ENCODE results near the gene ATP8B4. TPM values are rescaled to one million over a fixed set of nuclear protein-coding genes. Genes with fewer than 3 reads are reported as not detected.

Gene ATP8B4
- polyA plus RNA-seq, 1 donor (not counting 4 experiments of a cell fraction or from before 2014, with no cell fraction given) = 0.05 TPM

- H3K4me1 ChIP-seq (ENCODE audit: control insufficient read depth, extremely low read depth, insufficient read depth, low read length) = peaks cover 3% of the 10 kb centered on the region
- H3K4me3 ChIP-seq (ENCODE audit: control insufficient read depth in 2 of 3, extremely low read depth in 1 of 3, insufficient read depth in 2 of 3, low read depth in 1 of 3, low read length in 3 of 3) = no peak overlapping the region
- H3K9me1 ChIP-seq (ENCODE audit: control insufficient read depth, extremely low read depth, insufficient read depth, low read length) = no peaks in the 10 kb centered on the region
- no peak for TF ChIP-seq EZH2 (IDR thresholded peaks at IDR 0.05; ENCODE audit: low read length)
- TF ChIP-seq, protein P1, sequence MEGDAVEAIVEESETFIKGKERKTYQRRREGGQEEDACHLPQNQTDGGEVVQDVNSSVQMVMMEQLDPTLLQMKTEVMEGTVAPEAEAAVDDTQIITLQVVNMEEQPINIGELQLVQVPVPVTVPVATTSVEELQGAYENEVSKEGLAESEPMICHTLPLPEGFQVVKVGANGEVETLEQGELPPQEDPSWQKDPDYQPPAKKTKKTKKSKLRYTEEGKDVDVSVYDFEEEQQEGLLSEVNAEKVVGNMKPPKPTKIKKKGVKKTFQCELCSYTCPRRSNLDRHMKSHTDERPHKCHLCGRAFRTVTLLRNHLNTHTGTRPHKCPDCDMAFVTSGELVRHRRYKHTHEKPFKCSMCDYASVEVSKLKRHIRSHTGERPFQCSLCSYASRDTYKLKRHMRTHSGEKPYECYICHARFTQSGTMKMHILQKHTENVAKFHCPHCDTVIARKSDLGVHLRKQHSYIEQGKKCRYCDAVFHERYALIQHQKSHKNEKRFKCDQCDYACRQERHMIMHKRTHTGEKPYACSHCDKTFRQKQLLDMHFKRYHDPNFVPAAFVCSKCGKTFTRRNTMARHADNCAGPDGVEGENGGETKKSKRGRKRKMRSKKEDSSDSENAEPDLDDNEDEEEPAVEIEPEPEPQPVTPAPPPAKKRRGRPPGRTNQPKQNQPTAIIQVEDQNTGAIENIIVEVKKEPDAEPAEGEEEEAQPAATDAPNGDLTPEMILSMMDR (optimal IDR thresholded peaks at IDR 0.05 in 1 of 3, IDR thresholded peaks at IDR 0.05 in 1 of 3, conservative IDR thresholded peaks at IDR 0.05 in 1 of 3; ENCODE audit: extremely low read depth in 1 of 3, insufficient read depth in 2 of 3, low read length in 3 of 3) = no peak
- no peak overlapping the region for H3K27ac ChIP-seq (ENCODE audit: control insufficient read depth, insufficient read depth, low read length)
- H3K9me3 ChIP-seq (ENCODE audit: control insufficient read depth, low read depth, low read length) = no peaks in the 10 kb centered on the region
- H3K79me2 ChIP-seq (ENCODE audit: control insufficient read depth, insufficient read depth, low read length) = no peaks in the 10 kb centered on the region
- H3K9ac ChIP-seq (ENCODE audit: control insufficient read depth, extremely low read depth, insufficient read depth, low read length) = no peak overlapping the region
- FAIRE-seq (no peak), DNase-seq (ENCODE audit: low read depth, low spot score) (no peak)
- H4K20me1 ChIP-seq (ENCODE audit: control insufficient read depth, extremely low read depth, insufficient read depth, low read length) = no peaks in the 10 kb centered on the region
- H3K27me3 ChIP-seq (ENCODE audit: control insufficient read depth, extremely low read depth, insufficient read depth, low read length) = no peaks in the 10 kb centered on the region
- H2AFZ ChIP-seq (ENCODE audit: control insufficient read depth, low read length) = peak overlapping the region; percentile 76
- H3K4me2 ChIP-seq (ENCODE audit: control insufficient read depth, extremely low read depth, insufficient read depth, low read depth, low read length) = no peak overlapping the region
- no peaks in the 10 kb centered on the region for H3K36me3 ChIP-seq (ENCODE audit: control insufficient read depth in 2 of 2, extremely low read depth in 1 of 2, insufficient read depth in 2 of 2, low read length in 2 of 2)
- dilution Hi-C loops (cut with MboI; ENCODE audit: extremely low pct_ligation_motif_present, low sequenced_read_pairs) = no loop called here
These were observed 30.1 kb upstream of the ATP8B4 start for GRCh38 chr15:50149090-50149489.

- TF ChIP-seq, protein P1 (optimal IDR thresholded peaks at IDR 0.05 in 1 of 3, IDR thresholded peaks at IDR 0.05 in 1 of 3, conservative IDR thresholded peaks at IDR 0.05 in 1 of 3; ENCODE audit: extremely low read depth in 1 of 3, insufficient read depth in 2 of 3, low read length in 3 of 3) = peak; percentile 84 to 91 (median 84)
- no peak for TF ChIP-seq EZH2 (IDR thresholded peaks at IDR 0.05; ENCODE audit: low read length)
- DNase-seq (ENCODE audit: low read depth, low spot score) (no peak), FAIRE-seq (peak; percentile 41)
- no peaks in the 10 kb centered on the region for H3K27me3 ChIP-seq (ENCODE audit: control insufficient read depth, extremely low read depth, insufficient read depth, low read length)
- no peaks in the 10 kb centered on the region for H3K79me2 ChIP-seq (ENCODE audit: control insufficient read depth, insufficient read depth, low read length)
- no peaks in the 10 kb centered on the region for H3K36me3 ChIP-seq (ENCODE audit: control insufficient read depth in 2 of 2, extremely low read depth in 1 of 2, insufficient read depth in 2 of 2, low read length in 2 of 2)
- H2AFZ ChIP-seq (ENCODE audit: control insufficient read depth, low read length) = no peak overlapping the region
- H3K9ac ChIP-seq (ENCODE audit: control insufficient read depth, extremely low read depth, insufficient read depth, low read length) = no peak overlapping the region
- no peak overlapping the region for H3K4me3 ChIP-seq (ENCODE audit: control insufficient read depth in 2 of 3, extremely low read depth in 1 of 3, insufficient read depth in 2 of 3, low read depth in 1 of 3, low read length in 3 of 3)
- no peaks in the 10 kb centered on the region for H4K20me1 ChIP-seq (ENCODE audit: control insufficient read depth, extremely low read depth, insufficient read depth, low read length)
- H3K27ac ChIP-seq (ENCODE audit: control insufficient read depth, insufficient read depth, low read length) = no peak overlapping the region
- H3K4me1 ChIP-seq (ENCODE audit: control insufficient read depth, extremely low read depth, insufficient read depth, low read length) = peaks cover 3% of the 10 kb centered on the region
- dilution Hi-C loops (cut with MboI; ENCODE audit: extremely low pct_ligation_motif_present, low sequenced_read_pairs) = no loop called here
- H3K9me3 ChIP-seq (ENCODE audit: control insufficient read depth, low read depth, low read length) = no peaks in the 10 kb centered on the region
- H3K9me1 ChIP-seq (ENCODE audit: control insufficient read depth, extremely low read depth, insufficient read depth, low read length) = no peaks in the 10 kb centered on the region
- no peak overlapping the region for H3K4me2 ChIP-seq (ENCODE audit: control insufficient read depth, extremely low read depth, insufficient read depth, low read depth, low read length)
These were observed 29.4 kb upstream of the ATP8B4 start for GRCh38 chr15:50148362-50148963.
